ENCODE data around the gene GZMB.
"Not testable (repeated sequence)": the region's sequence is repeated elsewhere in the genome, so short reads cannot be mapped to it uniquely, and the experiment has no call there.

The GZMB gene

DNA sequence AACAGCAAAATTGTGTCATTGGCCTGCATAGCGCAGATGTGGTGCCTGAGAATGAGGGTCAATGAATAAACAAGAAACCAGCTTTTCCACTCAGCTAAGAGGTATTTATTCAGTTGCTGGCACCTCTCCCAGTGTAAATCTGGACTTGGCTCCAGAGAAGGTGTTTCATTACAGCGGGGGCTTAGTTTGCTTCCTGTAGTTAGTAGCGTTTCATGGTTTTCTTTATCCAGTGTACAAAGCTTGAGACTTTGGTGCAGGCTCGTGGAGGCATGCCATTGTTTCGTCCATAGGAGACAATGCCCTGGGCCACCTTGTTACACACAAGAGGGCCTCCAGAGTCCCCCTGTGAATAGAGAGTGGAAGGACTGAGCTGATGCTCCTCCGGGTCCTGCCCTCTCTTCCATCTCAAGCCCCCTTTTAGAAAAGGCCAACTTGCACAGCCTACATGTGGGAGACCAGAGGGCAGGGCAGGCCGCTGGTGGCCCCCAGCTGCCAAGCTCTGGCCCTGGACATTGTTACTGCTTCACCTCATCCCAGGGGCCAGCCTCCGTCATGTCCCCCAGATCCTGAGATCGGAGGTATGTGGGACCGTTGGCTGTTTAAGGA is 3.0 kb downstream of the GZMB start:
- DNase-seq: no peak

DNA sequence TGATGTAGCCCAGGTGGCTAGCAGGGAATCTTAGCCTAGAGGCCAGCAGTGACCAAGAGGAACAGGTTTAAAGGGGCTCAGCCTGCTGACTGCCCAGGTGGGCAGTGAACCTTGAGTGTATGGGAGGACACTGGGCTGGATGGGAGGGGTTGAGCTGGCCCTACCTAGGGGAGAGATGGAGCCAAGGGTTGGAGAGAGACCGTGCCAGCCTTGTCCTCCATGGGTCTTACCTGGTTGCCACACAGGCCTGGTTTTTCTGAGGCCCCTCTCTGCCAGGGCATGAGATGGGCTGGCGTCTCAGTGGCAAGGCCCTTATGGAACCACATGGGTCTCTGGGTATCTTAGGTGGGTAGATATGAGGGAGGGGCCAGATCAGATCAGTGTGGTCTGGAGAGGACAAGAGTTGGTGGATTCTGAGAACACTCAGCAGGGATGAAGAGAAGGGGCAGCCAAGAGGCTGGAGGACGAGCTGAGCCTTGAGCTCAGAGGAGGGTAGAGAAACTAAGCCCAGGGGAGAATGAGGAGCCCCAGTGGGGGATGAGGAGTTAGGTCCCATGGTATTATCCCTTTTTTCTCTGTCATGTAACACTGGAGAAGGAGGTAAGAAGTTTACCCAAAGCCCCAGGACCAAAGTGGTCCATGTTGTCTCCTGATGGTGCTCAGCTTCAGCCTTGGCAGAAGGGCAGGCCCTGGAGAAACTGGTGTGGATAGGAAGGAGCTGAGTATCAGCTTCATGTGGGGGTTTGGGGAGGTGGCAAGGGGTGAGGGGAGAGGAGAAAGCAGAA is 3.7 kb downstream of the GZMB start:
- no peak for DNase-seq

DNA sequence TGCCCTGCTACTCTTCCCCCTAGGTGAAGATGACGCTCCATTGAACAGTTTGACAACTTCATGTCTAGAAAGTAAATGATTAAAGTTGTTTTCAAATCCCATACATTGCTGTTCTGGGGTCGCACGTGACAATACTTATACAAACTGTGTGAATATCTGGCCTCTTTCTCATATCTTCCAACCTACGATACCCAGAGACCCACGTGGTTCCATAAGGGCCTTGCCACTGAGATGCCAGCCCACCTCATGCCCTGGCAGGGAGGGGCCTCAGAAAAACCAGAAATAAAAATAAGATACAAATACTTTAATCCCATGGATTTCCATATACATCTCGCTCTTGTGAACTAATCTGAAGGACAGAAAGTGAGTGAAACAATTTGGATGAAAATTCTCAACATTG is 4.5 kb downstream of the GZMB start:
- no peak for DNase-seq

DNA sequence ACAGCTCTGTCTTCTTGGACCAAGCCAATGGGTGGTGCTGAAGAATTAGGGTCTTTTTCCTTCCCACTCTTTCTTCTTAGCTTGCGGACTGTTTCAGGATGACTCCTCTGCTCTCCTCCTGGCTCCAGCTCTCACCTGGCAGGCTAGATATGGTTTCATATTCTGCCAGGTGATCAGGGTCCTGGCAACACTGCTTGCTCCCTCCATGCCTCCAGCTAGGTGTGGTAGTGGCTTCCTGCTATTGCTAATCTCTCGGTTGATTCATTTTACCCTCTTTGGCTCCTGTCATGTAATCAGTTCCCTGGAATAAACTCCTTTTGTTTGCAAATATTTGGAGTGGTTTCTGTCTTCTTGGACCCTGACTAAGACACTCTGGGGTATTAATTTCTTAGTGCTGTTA is 20.2 kb downstream of the GZMB start:
- no peak for DNase-seq

DNA sequence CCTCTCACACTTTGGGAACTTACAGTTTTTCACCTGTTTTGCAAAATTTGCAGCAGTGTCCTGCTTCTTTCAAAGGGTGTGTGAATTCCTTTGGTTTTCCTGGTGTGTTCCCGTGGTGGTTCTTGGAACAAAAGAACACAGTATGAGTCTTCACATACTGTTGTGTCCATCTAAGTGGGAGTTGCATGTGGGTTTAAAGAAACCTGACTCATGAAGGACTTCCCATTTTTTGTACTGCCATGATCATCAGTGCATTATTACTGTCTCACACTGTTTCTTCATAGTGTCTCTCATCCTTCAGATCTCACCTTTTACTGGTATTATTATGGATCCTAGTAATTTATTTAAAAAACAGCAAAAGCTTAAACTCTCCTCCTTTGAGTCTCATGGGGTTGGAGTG is 20.7 kb downstream of the GZMB start:
- DNase-seq: no peak

DNA sequence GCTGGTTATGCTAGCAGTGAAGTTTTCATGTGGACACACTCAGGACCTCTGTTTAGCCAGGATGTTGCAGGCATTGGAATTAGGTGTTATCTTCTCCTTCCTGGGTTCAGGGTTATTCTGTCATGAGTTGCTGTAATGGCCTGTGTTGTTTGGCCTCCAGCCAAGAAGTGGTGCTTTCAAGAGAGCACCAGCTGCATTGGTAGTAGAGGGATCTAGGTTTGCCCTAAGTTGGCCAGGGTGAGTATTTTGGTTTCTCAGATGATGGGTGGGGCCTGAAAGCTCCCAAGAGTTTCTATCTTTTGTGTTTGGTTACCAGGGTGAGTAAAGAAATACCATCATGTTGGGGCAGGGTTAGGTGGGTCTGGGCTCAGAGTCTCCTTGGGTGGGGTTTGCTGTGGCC is 21.8 kb downstream of the GZMB start:
- no peak for DNase-seq

DNA sequence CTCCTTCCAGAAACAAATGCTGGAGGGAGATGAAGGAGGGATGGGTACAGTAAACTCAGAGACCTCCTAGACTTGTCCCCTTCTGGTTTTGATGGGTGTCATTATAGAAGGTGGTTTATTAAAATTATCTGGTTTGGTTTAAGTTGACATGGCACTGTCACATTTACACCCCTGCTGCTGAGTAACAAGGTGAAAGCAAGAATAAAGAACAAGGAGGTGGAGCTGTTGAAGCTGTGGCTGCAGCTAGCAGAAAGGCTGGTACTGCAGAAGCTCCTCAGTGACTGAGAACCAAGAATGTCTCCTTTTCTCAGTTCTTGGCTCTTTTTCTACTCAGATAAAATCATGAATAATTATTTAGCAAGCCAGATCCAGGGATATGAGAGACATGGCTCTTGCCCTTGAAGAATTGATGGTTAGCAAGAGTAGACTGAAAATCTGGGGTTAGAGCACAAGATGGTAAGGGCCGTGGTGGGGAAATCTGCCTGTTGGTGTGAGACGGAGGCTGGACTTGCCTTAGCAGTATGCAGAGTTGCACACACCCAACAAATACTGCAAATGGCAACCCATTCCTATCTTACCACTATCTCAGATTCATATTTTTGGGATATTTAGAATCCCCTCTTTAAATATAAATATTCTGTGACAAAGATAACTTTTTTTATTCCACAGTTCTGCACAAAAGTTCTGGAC is 24.2 kb downstream of the GZMB start, which contains the start of gene GZMH:
GZMH (minus strand) TSS at position 31 of the 690 bp plus-strand sequence. CDS start 72 bp downstream, outside the sequence.
- no peak for DNase-seq

DNA sequence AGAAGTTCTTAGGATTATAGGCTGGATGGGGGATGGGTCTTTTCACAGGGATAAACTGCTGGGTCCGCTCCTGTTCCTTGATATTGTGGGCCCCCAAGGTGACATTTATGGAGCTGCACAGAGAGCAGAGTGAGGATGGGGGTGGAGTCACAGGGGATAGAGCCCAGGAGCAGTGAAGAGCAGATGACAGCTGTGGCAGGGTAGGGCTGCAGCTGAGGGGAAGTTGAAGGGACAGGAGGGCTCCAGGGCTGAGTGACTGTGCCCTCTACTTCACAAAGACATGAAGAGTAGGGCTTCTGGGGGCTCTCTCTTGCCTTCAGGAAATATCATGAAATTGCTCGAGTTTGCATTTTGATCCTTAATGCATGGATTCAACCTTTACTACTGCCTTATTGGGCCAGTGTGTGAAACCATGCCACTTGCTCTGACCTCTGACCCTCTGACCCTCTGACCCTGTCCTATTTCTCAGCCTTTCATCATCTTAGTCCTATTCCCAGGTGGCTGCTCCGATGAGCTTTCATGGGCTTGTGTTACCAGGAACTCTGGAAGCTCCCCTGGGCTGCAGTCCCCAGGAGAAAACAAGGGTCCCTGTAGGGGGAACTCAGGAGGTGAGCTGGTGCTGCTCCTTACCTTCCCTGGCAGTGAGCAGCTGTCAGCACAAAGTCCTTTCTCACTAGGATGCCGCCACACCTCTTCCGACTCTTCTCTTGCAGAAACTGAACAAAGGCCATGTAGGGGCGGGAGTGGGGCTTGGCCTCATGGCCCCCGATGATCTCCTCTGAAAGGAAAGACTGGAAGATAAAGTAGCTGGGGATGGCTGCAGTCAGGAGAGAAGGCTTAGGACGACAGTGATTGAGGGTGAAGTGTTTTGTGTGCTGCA is 26.1 kb downstream of the GZMB start:
- no peak for DNase-seq

DNA sequence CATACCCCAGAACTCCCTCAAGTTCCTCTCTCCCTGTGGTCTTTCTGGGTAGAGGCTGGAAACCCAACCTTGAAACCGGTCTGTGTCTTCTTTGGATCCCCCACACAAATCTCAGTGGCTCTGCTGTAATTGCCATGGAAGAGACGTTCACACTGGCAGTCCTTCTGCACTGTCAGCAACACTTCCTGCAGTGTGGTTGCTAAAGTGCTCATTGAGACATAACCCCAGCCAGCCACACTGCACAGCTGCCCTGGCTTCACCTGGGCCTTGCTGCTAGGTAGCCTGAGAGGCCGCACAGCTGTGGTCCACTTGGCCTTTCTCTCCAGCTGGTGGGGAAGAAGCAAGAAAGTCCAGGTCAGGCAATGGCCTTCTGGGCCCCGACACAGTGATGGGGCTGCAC is 26.9 kb downstream of the GZMB start:
- no peak for DNase-seq

DNA sequence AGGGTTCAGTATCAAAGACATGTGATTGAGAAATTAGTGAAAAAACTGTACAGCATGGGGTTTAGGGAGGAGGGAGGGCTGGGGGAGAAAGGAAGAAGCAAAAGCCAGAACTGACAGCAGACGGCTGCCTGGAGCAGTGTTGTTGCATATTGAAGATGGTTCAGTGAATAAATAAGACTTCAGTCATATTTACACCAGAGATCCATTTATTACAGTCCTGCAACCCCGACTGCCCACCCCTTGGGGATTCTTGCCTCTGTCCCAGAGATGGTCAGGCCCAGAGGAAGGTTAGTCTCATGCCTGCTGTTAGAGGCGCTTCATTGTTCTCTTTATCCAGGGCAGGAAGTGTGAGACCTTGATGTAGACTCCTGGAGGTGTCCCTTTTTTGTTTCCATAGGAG is 27.7 kb downstream of the GZMB start:
- DNase-seq: no peak

DNA sequence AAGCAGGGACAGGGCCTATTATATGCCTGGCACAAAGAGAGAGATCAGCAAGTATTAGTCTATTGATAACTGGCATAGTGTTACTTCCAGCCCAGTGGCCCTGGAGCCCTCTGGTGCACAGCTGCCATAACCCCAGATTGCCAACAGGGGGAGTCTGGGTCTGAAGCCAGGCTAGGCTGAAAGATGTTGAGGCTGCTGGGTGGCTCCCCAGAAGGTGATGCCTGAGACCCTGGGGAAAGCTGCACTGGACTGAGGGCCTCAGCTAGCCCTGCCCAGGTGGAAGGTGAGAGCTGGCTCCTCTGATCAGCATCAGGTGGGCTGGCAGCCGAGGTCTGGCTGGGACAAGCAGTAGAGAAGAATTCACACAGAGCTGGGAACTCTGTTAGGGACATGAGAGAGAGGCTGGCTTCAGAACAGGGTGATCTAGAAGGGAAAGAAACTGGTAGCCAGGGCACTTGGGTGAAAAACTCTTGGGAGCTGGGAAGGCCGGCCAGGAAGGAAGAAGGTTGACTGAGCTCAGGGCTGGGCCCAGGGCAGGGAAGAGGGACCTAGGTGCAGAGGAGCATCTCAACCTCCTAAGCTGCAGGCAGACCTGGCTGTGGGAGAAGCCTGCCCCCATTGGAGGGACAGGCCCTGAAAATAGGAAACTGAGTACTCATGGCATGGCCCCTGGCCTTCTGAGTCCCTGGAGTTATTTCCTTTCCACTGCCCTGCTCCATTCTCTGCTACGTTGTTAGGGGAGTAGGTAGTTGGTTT is 28.4 kb downstream of the GZMB start:
- DNase-seq: no peak

DNA sequence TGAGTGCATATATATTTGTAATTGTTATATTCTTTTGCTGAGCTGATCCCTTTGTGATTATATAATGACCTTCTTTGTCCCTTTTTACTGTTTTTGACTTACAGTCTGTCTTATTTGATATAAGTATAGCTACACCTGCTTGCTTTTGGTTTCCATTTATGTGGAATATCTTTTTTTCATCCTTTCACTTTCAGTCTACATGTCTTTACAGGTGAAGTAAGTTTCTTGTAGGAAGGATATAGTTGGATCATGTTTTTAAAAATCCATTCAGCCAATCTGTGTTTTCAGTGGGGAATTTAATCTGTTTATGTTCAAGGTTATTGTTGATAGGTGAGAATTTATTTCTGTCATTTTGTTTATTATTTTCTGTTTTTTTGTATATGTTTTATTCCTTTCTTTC is 36.6 kb downstream of the GZMB start:
- no peak for DNase-seq

DNA sequence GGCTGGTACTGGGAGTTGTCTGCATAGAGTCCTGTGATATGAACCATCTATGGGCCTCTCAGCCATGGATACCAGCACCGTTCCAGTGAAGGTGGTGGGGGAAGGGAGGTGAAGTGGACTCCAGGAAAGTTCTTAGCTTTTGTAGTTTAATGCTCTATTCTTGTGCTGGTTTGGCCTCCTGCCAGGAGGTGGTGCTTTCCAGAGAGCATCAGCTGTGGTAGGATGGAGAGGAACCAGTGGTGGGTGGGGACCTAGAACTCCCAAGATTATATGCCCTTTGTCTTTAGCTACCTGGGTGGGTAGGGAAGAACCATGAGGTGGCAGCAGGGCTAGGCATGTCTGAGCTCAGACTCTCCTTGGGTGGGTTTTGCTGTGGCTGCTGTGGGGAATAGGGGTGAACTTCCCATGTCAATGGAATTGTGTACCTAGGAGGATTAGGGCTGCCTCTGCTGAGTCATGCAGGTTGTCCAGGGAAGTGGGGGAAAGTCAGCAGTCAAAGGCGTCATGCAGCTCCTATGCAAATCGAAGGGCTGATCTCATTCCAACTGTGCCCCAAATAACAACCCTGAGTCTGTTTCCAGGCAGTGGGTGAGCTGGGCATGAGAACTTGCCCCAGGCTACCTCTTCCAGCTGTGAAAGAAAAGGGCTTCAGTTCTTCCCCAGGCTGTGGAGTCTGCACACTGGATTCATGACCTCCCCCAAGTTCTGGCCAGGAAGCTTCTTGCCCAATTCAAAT is 38.7 kb downstream of the GZMB start:
- DNase-seq: no peak

DNA sequence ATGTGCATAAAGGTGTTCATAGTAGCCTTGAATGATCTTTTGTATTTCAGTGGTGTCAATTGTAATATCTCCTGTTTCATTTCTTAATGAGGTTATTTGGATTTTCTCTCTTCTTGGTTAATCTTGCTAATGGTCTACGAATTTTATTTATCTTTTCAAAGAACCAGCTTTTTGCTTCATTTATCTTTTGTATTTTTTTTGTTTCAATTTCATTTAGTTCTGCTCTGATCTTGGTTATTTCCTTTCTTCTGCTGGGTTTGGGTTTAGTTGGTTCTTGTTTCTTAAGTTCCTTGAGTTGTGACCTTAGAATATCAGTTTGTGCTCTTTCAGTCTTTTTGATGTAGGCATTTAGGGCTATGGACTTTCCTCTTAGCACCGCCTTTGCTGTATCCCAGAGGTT is 43.0 kb downstream of the GZMB start:
- not testable (repeated sequence) for DNase-seq

DNA sequence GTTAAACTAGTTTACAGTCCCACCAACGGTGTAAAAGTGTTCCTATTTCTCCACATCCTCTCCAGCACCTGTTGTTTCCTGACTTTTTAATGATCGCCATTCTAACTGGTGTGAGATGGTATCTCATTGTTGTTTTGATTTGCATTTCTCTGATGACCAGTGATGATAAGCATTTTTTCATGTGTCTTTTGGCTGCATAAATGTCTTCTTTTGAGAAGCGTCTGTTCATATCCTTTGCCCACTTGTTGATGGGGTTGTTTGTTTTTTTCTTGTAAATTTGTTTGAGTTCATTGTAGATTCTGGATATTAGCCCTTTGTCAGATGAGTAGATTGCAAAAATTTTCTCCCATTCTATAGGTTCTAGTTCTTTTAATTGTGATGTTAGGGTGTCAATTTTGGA is 49.6 kb downstream of the GZMB start:
- not testable (repeated sequence) for DNase-seq
